GM12864 (cell line): ENCODE results near the gene WHRN.
A peak's percentile ranks its signal among the peaks of the same experiment; 100 is the strongest.

Experiments used
- DNase-seq: peaks from one replicate; pipeline ENCODE4 v3.0.0-alpha.2; 2011; ENCODE audit warnings: low read depth
- H3K4me3 ChIP-seq: 2 replicates; pipeline ENCODE4 v1.5.1; 2011; ENCODE audit warnings: mild to moderate bottlenecking, low read depth, low read length, control low read depth
- TF ChIP-seq, protein P1 (sequence below): IDR thresholded peaks from 2 replicates; pipeline ENCODE4 v1.5.1; 2011; ENCODE audit warnings: low read depth, mild to moderate bottlenecking, moderate library complexity, low read length, control low read depth, inconsistent platforms; ENCODE audit errors: missing control alignments

The WHRN gene

DNA sequence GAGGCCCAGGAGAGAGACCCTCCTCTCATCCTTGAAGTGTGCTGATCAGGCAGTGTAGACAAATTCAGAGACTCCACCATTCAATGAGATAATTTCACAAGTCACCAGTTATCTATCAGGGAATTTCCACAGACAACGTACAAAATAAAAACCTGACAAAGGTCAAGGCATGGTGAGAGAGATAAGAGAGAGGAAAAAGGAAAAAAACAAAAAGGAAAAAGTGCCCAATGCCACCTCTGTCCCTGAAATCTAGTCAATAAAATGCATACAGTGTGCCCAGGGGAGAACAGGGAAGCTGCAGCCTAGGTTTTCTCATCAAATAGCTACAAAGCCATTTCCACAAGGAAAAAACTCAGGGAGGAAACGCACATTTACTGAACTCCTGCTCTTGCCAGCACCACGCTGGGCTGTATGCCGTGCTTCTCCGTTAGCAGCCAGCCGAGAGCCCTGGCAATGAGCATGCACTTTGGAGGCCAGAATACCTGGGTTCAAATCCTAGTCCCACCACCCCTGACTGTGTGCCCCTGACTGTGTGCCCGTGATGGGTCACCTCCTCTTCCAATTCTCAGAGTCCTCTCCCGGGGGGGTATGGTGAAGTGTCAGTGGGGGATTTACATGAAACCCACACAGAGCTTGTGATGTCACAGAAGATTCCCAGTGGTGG is 11.6 kb downstream of the WHRN start:
- no peak for DNase-seq
- TF ChIP-seq, protein P1, sequence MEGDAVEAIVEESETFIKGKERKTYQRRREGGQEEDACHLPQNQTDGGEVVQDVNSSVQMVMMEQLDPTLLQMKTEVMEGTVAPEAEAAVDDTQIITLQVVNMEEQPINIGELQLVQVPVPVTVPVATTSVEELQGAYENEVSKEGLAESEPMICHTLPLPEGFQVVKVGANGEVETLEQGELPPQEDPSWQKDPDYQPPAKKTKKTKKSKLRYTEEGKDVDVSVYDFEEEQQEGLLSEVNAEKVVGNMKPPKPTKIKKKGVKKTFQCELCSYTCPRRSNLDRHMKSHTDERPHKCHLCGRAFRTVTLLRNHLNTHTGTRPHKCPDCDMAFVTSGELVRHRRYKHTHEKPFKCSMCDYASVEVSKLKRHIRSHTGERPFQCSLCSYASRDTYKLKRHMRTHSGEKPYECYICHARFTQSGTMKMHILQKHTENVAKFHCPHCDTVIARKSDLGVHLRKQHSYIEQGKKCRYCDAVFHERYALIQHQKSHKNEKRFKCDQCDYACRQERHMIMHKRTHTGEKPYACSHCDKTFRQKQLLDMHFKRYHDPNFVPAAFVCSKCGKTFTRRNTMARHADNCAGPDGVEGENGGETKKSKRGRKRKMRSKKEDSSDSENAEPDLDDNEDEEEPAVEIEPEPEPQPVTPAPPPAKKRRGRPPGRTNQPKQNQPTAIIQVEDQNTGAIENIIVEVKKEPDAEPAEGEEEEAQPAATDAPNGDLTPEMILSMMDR: no peak
- H3K4me3 ChIP-seq: no peak overlapping the region

DNA sequence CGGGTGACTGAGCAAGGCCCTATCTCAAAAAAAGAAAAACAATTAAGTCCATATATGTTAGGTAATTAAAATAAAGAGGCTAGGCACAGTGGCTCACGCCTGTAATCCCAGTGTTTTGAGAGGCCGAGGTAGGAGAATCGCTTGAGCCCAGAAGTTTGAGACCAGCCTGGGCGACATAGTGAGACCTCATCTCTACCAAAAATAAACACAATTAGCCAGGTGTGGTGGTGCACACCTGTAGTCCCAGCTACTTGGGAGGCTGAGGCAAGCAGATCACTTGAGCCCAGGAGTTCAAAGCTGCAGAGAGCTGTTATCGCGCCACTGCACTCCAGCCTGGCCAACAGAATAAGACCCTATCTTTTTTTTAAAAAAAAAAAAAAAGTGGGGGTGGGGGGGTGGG is 12.3 kb downstream of the WHRN start:
- no peak overlapping the region for H3K4me3 ChIP-seq
- TF ChIP-seq, protein P1: no peak
- DNase-seq: no peak

DNA sequence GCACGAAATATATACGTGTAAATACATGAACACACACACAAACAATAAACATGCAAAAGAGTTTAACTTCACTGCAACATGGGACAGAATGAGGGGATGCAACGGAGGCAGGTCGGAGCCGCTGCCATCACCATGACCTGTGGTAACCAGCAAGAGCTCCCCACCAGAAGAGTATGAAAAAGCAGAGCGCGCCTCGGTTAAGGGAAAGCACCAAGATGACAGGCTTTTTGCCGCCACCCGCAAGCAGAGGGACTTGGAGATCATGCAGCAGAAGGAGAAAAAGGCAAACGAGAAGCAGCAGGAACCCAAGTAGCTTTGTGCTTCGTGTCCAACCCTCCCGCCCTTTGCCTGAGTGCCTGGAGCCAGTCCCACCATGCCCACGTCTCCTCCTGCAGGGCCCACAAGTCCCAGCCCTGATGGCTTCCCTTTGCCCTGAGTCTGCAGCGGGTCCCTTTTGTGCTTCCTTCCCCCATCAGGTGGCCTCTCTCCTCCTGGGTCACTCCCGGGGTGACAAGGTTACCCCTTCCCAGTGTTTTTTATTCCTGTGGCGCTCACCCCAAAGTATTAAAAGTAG is 13.8 kb downstream of the WHRN start:
- TF ChIP-seq, protein P1: no peak
- no peak for DNase-seq
- H3K4me3 ChIP-seq: no peak overlapping the region

DNA sequence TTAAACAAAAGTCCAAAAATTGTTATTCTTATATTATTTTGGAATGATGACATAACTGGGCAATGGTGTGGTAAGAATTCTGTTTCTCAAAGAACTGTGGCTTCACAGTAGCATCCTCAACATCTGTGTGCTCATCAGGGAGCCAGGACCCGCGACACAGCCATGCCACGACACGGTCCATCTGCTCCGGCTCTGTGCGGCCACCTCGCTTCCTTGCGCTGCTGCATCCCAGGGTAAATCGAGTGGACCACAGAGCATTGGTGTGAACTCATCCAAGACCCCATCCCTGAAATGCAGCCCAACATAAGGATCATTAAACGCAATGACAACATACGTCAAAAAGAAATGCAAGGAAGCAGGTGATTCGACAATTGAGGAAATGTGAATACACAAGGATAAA is 15.3 kb downstream of the WHRN start:
- DNase-seq: no peak
- TF ChIP-seq, protein P1: no peak
- no peak overlapping the region for H3K4me3 ChIP-seq

DNA sequence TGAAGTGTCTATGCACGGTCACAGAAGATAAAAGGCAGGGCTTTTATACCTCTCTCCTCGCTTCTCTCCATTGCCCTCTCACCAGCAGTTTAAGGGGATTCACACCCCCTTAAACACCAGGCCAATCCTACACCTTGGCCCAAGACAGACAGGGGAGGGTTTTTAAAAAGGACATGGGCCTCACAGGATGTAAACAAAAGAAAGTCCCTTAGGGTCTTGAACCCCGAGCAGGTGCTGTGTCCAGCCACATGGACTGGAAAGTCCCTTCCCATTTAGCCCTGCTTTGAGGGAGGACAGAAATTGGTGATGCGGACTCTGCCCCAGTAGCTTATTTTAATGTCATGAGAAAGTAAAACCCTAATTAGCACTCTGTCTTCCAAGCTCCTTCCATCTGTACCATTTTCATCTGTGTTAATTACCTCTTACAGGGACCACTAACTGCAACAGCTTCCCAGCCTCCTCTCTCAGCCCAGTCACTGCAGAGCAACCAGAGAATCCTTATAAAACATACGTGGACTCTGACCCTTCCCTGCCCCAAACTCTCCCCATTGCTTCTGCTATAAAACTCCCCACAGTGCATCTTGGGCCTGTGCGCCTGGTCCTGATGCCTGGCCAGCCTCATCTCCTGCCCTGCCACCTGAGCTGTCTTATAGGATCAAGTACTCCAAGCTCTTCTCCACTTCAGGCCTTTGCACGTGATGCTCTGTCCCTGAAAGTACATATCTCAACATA is 16.7 kb downstream of the WHRN start:
- H3K4me3 ChIP-seq: no peak overlapping the region
- DNase-seq: no peak
- TF ChIP-seq, protein P1: no peak

DNA sequence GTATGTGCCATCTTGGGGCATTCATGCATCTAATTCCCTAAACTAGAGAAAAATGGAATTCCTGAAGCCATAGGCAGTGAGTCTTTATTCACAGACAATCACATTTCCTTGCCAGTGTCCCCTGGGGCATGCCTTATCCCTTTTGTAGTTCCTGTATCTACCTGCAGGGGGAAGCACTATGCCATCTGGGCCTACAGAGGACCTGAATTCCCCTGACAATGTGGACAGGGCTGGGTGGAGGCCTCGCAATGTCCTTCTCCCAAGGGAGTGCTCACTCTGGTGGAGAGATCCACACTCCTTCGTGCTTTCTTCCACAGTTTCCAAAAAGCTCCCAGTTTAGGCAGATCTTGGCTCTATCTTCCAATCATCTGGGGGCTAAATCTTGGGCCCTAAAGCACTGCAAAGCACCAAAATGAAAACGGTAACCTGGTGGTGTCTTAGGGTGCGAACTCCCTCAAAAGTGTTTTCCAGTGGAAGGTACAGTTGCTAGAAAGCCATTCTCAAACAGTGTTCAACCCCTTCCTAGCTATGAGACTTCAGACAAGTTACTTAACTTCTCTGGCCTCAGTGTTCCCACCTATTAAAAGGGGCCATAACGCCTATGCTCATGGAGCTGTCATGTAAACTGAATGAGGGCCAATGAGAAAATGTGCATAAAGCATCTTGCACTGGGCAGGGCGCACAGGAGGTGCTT is 17.5 kb downstream of the WHRN start:
- DNase-seq: peak; percentile 16
- TF ChIP-seq, protein P1: peak; percentile 88
- H3K4me3 ChIP-seq: no peak overlapping the region
